Stimulated activated naive CD8-positive, alpha-beta T cell treated with anti-CD3 and anti-CD28 coated beads, Interleukin-15, amount 100 ng/mL, for 72 hours (primary cell): ENCODE data around the gene KLK7.
A peak's percentile ranks its signal among the peaks of the same experiment; 100 is the strongest.
"Not testable (repeated sequence)": the region's sequence is repeated elsewhere in the genome, so short reads cannot be mapped to it uniquely, and the experiment has no call there.

Source experiments
- ATAC-seq: fragments of 150-1000 bp; cut with Tn5 transposase; 2 replicates; pipeline ENCODE4 v1.10.0; 2021; ENCODE audit warnings: mild to moderate bottlenecking, moderate library complexity
- DNase-seq, 2 donors: peaks; one replicate each; pipeline ENCODE4 v3.0.0; 2021 to 2022
- H3K27ac Mint-ChIP-seq, 2 donors: one replicate each; pipeline ENCODE4 v1.8.0; 2022; ENCODE audit warnings: mild to moderate bottlenecking in 2 of 2, mixed read lengths in 2 of 2, moderate library complexity in 2 of 2
- H3K27me3 Mint-ChIP-seq: one replicate; pipeline ENCODE4 v1.8.0; 2022; ENCODE audit warnings: mixed read lengths
- H3K4me1 Mint-ChIP-seq: one replicate; pipeline ENCODE4 v1.8.0; 2022; ENCODE audit warnings: mild to moderate bottlenecking, mixed read lengths
- H3K4me3 Mint-ChIP-seq, 2 donors: one replicate each; pipeline ENCODE4 v1.8.0; 2022; ENCODE audit warnings: mild to moderate bottlenecking in 2 of 2, mixed read lengths in 2 of 2, moderate library complexity in 1 of 2
- H3K9me3 Mint-ChIP-seq, 2 donors: one replicate each; pipeline ENCODE4 v1.8.0; 2022; ENCODE audit warnings: mixed read lengths in 2 of 2

Gene KLK7

DNA sequence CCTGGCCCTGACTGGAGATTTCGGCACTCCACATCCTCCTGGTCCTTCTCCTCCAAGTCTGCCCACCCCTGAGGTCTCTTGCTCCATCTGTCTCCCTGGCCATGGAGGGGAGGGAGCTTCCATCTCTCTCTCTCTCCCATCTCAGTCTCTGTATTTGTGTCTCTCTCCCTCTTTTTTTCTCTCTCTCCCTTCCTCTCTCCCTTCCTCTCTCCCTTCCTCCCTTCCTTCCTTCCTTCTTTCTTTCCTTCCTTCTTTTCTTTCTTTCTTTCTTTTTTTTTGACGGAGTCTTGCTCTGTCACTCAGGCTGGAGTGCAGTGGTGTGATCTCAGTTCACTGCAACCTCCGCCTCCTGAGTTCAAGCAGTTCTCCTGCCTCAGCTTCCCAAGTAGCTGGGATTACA is 13.9 kb downstream of the KLK7 start:
- H3K4me1 Mint-ChIP-seq, H3K4me3 Mint-ChIP-seq, H3K9me3 Mint-ChIP-seq, DNase-seq, ATAC-seq: not testable (repeated sequence)
- H3K27me3 Mint-ChIP-seq, result peaks cover 72% of the 10 kb centered on the region
- peak overlapping the region in 1 of 2 donors; percentile 52 for H3K27ac Mint-ChIP-seq

GRCh38 chr19:50969413-50969760 is 14.3 kb downstream of the KLK7 start, which contains the start of gene KLK6:
Gene KLK6, minus strand, starts transcription at chr19:50969591. Its CDS starts 1,487 bp downstream, at chr19:50968104.
- ATAC-seq (no peak), DNase-seq (no peak)
- no peak within 1 kb of the TSS for H3K4me3 Mint-ChIP-seq
- no peaks in the 10 kb centered on the region for H3K4me1 Mint-ChIP-seq
- H3K27ac Mint-ChIP-seq, result peak within 1 kb of the TSS in 1 of 2 donors; percentile 52
- no peaks in the 10 kb centered on the region for H3K9me3 Mint-ChIP-seq
- peaks cover 72% of the 10 kb centered on the region for H3K27me3 Mint-ChIP-seq

DNA sequence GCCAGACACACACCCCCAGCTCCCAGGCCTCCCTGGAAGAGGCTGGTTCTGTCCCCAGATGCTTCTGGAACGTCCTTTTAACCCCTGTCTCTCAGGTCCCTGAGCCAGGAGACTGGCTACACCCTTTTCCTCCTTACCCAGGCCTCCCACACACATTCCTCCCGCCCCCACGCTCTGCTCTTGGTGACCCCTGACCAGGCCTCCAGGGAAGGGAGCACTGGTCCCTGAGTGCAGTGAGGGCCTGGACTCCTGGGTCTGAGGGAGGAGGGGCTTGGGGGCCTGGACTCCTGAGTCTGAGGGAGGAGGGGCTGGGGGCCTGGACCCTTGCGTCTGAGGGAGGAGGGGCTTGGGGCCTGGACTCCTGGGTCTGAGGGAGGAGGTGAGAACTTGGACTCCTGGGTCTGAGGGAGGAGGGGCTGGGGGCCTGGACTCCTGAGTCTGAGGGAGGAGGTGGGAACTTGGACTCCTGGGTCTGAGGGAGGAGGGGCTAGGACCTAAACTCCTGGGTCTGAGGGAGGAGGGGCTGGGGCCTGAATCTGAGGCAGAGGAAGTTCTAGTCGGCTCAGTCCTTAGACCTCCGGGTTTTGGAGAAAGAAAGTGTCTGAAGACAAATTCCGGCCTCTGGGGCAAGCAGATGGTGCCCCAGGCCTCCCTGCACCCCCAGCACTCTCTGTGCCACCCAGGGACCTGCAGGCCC is 14.9 kb downstream of the KLK7 start:
- no peak overlapping the region for H3K27ac Mint-ChIP-seq
- no peak for ATAC-seq
- peaks cover 74% of the 10 kb centered on the region for H3K27me3 Mint-ChIP-seq
- no peak overlapping the region for H3K4me3 Mint-ChIP-seq
- H3K9me3 Mint-ChIP-seq, result peaks cover 1 to 4% of the 10 kb centered on the region in 2 donors
- H3K4me1 Mint-ChIP-seq, result no peaks in the 10 kb centered on the region
- no peak for DNase-seq

DNA sequence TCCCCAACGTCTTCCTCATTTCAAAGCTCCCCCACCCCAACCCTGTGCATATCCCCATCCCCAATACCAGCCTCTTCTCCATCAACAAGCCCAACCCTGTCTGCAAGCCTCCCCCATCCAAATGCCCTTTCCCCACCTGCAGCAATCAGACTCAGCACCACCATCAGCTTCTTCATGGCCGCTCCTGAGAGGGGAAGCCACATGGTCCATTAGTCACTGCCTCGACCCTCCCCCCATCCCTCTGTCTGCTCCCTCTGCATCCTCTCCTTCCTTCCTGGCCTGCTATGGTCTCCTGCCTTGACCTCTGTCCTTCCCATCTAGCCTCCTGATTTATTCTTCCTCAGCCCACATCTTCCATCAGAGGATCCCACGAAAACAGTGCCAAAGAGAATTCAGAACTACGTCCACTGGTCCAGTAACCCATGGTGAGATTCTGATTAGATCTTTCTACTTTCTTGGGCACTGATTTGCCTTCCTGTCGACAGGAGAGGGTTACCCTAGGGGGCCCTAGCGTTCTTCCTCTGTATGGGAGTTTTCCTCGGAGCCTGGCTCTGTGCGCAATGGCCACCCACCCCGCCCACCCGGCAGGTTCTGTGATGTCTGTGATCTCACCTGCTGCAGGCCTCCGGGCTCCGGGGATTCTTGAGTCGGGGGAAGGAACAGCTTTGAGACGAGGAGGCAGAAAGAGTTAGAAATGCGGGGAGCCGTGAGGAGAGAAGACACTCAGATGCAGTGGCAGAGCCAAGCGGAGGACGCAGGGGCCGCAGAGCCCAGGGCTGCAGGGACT is 15.6 kb downstream of the KLK7 start:
- Mint-ChIP-seq H3K9me3 (peaks cover 6 to 8% of the 10 kb centered on the region in 2 donors), H3K27ac (no peak overlapping the region), H3K27me3 (peaks cover 76% of the 10 kb centered on the region), H3K4me3 (no peak overlapping the region), H3K4me1 (no peaks in the 10 kb centered on the region)
- ATAC-seq (no peak), DNase-seq (no peak)

DNA sequence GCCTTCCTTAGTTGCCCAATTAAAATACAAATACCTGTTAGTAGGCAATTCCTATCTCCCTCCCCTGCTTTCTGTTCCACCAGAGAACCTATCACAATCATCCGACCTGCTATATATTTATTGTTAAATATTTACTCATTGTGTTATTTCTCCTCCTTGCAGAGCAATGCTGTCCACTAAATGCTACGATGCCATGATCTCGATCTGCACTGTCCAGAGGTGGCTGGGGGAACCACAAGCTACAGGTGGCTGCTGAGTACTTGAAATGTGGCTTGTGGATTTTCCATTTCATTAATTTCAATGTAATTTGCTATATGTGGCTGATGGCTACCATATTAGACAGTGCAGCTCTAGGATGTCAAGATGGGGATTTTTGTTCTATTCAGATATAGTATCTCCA is 19.5 kb downstream of the KLK7 start:
- Mint-ChIP-seq H3K9me3 (peaks cover 24 to 29% of the 10 kb centered on the region in 2 donors), H3K27ac (no peak overlapping the region), H3K4me3 (no peak overlapping the region), H3K4me1 (no peaks in the 10 kb centered on the region), H3K27me3 (peaks cover 54% of the 10 kb centered on the region)
- DNase-seq (no peak), ATAC-seq (no peak)

DNA sequence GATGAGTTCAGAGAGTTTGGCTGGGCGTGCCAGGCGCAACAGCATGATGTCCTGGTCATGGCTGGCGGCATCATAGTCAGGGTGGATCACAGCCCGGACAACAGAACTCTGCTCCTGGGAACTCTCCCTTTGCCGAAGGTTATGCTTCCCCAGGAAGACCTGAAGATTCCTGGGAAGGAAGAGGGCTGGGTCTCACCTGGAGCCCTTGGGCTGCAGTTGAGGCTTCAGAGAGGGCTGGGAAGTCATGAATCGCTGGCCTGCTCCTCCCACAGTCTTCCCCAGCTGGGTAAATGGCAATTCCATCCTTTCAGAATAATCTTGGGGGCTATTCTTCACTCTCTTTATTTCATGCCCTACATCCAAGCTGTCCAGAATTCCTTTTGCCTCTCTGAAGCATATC is 20.3 kb downstream of the KLK7 start:
- Mint-ChIP-seq H3K27me3 (peaks cover 61% of the 10 kb centered on the region), H3K27ac (no peak overlapping the region), H3K9me3 (peaks cover 24 to 29% of the 10 kb centered on the region in 2 donors), H3K4me3 (no peak overlapping the region), H3K4me1 (no peaks in the 10 kb centered on the region)
- ATAC-seq, result no peak
- DNase-seq, result no peak

- Mint-ChIP-seq H3K27ac (no peak overlapping the region), H3K4me3 (no peak overlapping the region), H3K9me3 (peaks cover 24 to 29% of the 10 kb centered on the region in 2 donors), H3K27me3 (peaks cover 61% of the 10 kb centered on the region), H3K4me1 (no peaks in the 10 kb centered on the region)
- DNase-seq (no peak), ATAC-seq (no peak)
Measured at GRCh38 chr19:50962245-50962644, 21.5 kb downstream of the KLK7 start.

GRCh38 chr19:50959731-50960500 is 23.8 kb downstream of the KLK7 start:
- Mint-ChIP-seq H3K4me3 (no peak overlapping the region), H3K27me3 (peaks cover 43% of the 10 kb centered on the region)

DNA sequence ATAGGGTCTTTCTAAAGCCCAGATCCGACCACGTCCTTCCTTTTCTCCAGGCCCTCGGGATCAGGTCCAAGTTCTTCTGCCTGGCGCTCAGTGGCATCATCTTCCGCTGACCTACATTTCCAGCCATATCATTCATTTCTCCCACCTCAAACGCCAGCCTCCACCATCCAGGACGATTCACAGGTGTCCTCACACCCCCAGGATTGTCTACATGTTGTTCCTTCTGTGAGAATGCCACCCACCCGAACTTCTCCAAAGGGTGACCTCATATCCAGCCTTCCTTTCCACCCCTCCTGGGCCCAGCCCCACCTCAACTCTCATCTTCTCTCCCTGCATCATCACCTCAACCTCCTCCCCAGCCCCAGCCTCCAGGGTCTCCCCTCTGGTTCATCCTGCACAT is 26.1 kb downstream of the KLK7 start:
- Mint-ChIP-seq H3K27ac (no peak overlapping the region), H3K4me3 (no peak overlapping the region), H3K4me1 (no peaks in the 10 kb centered on the region), H3K27me3 (peaks cover 45% of the 10 kb centered on the region), H3K9me3 (peaks cover 13 to 16% of the 10 kb centered on the region in 2 donors)
- no peak for DNase-seq
- ATAC-seq, result no peak

More at GRCh38 chr19:50959731-50960500, 23.8 kb downstream of the KLK7 start:
- peaks cover 24 to 29% of the 10 kb centered on the region in 2 donors for H3K9me3 Mint-ChIP-seq
- H3K27ac Mint-ChIP-seq, result no peak overlapping the region
- DNase-seq (no peak), ATAC-seq (peak; percentile 42)
- no peaks in the 10 kb centered on the region for H3K4me1 Mint-ChIP-seq

DNA sequence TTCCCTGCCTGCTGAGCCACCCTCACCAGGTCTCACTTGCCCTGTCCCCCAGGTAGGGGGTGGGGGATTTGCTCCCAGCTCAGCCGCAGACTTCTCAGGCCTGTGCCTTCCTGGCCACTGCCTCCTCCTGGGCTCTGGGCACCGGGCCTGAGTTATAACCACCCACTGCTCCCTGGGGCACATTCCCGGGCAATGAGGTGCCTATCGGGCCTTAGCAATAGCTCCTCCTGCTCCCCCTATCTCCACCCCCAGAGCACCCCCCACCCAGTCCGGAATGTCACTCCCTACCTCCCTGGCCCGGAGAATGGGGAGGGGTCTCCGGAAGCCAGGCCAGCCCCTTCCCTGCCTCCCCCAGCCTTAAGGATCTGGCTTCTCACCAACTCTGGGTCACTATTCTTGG is 30.8 kb downstream of the KLK7 start, which contains the start of gene KLK5:
TSS of gene KLK5 (minus strand) at position 129 of the 400 bp plus-strand sequence. CDS start 381 bp downstream, outside the sequence.
- DNase-seq (no peak), ATAC-seq (no peak)
- Mint-ChIP-seq H3K27ac (peak within 1 kb of the TSS in 1 of 2 donors; percentile 28), H3K27me3 (peaks cover 40% of the 10 kb centered on the region), H3K9me3 (no peaks in the 10 kb centered on the region), H3K4me1 (no peaks in the 10 kb centered on the region), H3K4me3 (no peak within 1 kb of the TSS)

GRCh38 chr19:50949861-50950260 is 33.9 kb downstream of the KLK7 start:
- Mint-ChIP-seq H3K9me3 (no peaks in the 10 kb centered on the region), H3K27ac (no peak overlapping the region), H3K27me3 (peaks cover 42% of the 10 kb centered on the region), H3K4me1 (no peaks in the 10 kb centered on the region), H3K4me3 (no peak overlapping the region)
- DNase-seq, result no peak
- ATAC-seq, result no peak

DNA sequence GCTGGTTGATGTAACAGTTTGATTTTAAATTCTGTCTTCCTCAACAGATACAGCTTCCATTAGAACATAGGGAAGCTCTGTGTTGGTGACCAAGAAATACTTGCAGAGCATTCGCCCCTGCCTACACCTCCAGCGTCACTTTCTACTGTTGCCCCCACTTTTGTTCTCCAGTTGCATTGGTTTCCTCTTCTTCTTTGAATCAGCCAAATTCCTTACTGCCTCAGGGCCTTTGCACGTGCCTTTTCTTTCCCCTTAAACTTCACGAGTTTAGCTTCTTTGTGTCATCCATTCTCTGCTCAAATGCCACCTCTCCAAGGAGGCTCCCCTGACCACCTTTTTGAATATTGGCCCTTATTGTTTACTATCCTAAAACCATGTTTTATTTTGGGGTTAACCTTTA is 36.6 kb downstream of the KLK7 start:
- Mint-ChIP-seq H3K4me3 (no peak overlapping the region), H3K4me1 (no peaks in the 10 kb centered on the region), H3K9me3 (no peaks in the 10 kb centered on the region), H3K27me3 (peaks cover 41% of the 10 kb centered on the region), H3K27ac (no peak overlapping the region)
- DNase-seq (no peak), ATAC-seq (no peak)

DNA sequence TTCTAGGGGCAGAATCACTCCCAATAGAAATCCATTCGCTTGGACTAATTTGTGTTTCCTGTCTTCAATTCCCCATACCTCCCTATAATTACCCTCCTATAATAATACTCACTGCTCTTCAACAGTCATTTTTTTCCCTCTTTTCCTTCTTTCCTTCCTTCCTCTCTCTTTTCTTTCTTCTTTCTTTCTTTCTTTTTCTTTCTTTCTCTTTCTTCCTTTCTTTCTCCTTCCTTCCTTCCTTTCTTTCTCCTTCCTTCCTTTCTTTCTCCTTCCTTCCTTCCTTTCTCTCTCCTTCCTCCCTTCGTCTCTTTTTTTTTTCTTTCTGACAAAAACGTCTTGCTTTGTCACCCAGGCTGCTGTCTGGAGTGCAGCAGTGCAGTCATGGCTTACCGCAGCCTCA is 38.9 kb downstream of the KLK7 start:
- DNase-seq (no peak), ATAC-seq (no peak)
- Mint-ChIP-seq H3K27ac (no peak overlapping the region), H3K4me1 (no peaks in the 10 kb centered on the region), H3K4me3 (no peak overlapping the region), H3K9me3 (no peaks in the 10 kb centered on the region), H3K27me3 (peaks cover 32% of the 10 kb centered on the region)

GRCh38 chr19:50943074-50943828 is 40.5 kb downstream of the KLK7 start:
- Mint-ChIP-seq H3K9me3 (no peaks in the 10 kb centered on the region), H3K4me1 (no peaks in the 10 kb centered on the region), H3K27me3 (peaks cover 32% of the 10 kb centered on the region)

GRCh38 chr19:50939596-50939995 is 44.1 kb downstream of the KLK7 start:
- DNase-seq (no peak), ATAC-seq (no peak)
- Mint-ChIP-seq H3K27ac (no peak overlapping the region), H3K27me3 (peaks cover 35% of the 10 kb centered on the region), H3K9me3 (no peaks in the 10 kb centered on the region), H3K4me3 (no peak overlapping the region), H3K4me1 (no peaks in the 10 kb centered on the region)

More at GRCh38 chr19:50943074-50943828, 40.5 kb downstream of the KLK7 start:
- no peak overlapping the region for H3K27ac Mint-ChIP-seq
- H3K4me3 Mint-ChIP-seq, result no peak overlapping the region
- no peak for ATAC-seq
- DNase-seq, result no peak
